Measurements from ENCODE around the gene DROSHA. TPM values are rescaled to one million over a fixed set of nuclear protein-coding genes. Genes with fewer than 3 reads are reported as not detected.

The DROSHA gene
- polyA plus RNA-seq, 1 donor (not counting 4 experiments of a cell fraction or from before 2014, with no cell fraction given), result 39.9 TPM

DNA sequence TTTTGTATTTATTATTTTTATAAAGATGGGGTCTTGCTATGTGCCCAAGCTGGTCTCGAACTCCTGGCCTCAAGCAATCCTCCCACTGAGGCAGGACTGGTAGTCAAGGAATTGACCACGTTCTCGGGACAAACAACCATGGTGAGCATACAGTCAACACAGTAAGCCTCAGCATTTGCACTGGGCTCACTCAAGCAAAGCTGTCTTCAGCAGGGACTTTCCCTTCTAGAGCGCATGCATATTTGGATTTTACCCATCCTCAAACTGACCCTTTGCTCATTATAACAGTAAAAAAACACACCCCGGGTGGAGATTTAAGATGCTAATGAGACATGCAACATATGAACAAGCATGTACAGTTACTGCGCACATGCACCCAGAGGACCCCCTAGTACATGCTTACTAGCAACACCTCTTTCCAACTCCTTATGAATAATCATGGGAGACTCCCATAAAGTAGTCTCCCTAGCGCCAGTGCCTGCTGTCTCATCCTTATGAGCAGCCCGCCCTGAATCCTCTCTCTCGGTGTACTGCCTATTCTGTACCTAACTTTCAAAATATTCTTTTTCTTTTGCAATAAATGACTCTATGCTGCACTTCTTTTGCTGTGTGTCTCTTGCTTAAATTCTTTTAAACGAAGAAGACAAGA is 41.7 kb upstream of the DROSHA start:
- Histone ChIP-seq H3K9me1 (ENCODE audit: control insufficient read depth, extremely low read depth, insufficient read depth, low read length) (no peaks in the 10 kb centered on the region), H3K79me2 (ENCODE audit: control insufficient read depth, insufficient read depth, low read length) (no peaks in the 10 kb centered on the region), H3K4me2 (ENCODE audit: control insufficient read depth, extremely low read depth, insufficient read depth, low read depth, low read length) (no peak overlapping the region), H4K20me1 (ENCODE audit: control insufficient read depth, extremely low read depth, insufficient read depth, low read length) (no peaks in the 10 kb centered on the region), H3K9me3 (ENCODE audit: control insufficient read depth, low read depth, low read length) (no peaks in the 10 kb centered on the region), H3K4me1 (ENCODE audit: control insufficient read depth, extremely low read depth, insufficient read depth, low read length) (no peaks in the 10 kb centered on the region), H3K36me3 (ENCODE audit: control insufficient read depth in 2 of 2, extremely low read depth in 1 of 2, insufficient read depth in 2 of 2, low read length in 2 of 2) (no peaks in the 10 kb centered on the region), H3K4me3 (ENCODE audit: control insufficient read depth in 2 of 3, extremely low read depth in 1 of 3, insufficient read depth in 2 of 3, low read depth in 1 of 3, low read length in 3 of 3) (no peak overlapping the region), H3K9ac (ENCODE audit: control insufficient read depth, extremely low read depth, insufficient read depth, low read length) (no peak overlapping the region), H3K27me3 (ENCODE audit: control insufficient read depth, extremely low read depth, insufficient read depth, low read length) (no peaks in the 10 kb centered on the region), H2AFZ (ENCODE audit: control insufficient read depth, low read length) (no peak overlapping the region), H3K27ac (ENCODE audit: control insufficient read depth, insufficient read depth, low read length) (no peak overlapping the region)
- DNase-seq (ENCODE audit: low read depth, low spot score) (no peak), FAIRE-seq (no peak)
- TF ChIP-seq, protein P1, sequence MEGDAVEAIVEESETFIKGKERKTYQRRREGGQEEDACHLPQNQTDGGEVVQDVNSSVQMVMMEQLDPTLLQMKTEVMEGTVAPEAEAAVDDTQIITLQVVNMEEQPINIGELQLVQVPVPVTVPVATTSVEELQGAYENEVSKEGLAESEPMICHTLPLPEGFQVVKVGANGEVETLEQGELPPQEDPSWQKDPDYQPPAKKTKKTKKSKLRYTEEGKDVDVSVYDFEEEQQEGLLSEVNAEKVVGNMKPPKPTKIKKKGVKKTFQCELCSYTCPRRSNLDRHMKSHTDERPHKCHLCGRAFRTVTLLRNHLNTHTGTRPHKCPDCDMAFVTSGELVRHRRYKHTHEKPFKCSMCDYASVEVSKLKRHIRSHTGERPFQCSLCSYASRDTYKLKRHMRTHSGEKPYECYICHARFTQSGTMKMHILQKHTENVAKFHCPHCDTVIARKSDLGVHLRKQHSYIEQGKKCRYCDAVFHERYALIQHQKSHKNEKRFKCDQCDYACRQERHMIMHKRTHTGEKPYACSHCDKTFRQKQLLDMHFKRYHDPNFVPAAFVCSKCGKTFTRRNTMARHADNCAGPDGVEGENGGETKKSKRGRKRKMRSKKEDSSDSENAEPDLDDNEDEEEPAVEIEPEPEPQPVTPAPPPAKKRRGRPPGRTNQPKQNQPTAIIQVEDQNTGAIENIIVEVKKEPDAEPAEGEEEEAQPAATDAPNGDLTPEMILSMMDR (optimal IDR thresholded peaks at IDR 0.05 in 1 of 3, IDR thresholded peaks at IDR 0.05 in 1 of 3, conservative IDR thresholded peaks at IDR 0.05 in 1 of 3; ENCODE audit: extremely low read depth in 1 of 3, insufficient read depth in 2 of 3, low read length in 3 of 3), result no peak
- no peak for TF ChIP-seq EZH2 (IDR thresholded peaks at IDR 0.05; ENCODE audit: low read length)
- dilution Hi-C loops (cut with MboI; ENCODE audit: extremely low pct_ligation_motif_present, low sequenced_read_pairs), result no loop called here

DNA sequence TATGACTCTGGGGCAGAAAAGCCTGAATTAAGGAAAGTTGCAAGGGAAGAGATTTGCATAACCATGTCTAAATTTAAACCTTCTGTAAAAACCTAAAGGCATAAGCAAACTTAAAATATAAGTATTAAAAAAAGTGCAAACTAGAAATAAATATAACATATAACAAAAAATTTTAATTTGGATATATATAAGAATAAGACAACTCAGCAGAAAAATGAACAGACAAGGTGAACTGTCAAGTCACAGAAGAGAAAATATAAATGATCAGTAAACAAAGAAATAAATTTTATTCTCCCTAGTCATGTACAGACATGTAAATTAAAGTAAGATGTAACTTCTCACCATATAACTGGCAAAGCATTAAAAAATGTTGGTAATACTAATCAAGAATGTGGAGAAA is 37.2 kb upstream of the DROSHA start:
- Histone ChIP-seq H3K27ac (ENCODE audit: control insufficient read depth, insufficient read depth, low read length) (no peak overlapping the region), H3K27me3 (ENCODE audit: control insufficient read depth, extremely low read depth, insufficient read depth, low read length) (no peaks in the 10 kb centered on the region), H3K4me2 (ENCODE audit: control insufficient read depth, extremely low read depth, insufficient read depth, low read depth, low read length) (no peak overlapping the region), H3K9me3 (ENCODE audit: control insufficient read depth, low read depth, low read length) (no peaks in the 10 kb centered on the region), H2AFZ (ENCODE audit: control insufficient read depth, low read length) (no peak overlapping the region), H3K9me1 (ENCODE audit: control insufficient read depth, extremely low read depth, insufficient read depth, low read length) (no peaks in the 10 kb centered on the region), H3K79me2 (ENCODE audit: control insufficient read depth, insufficient read depth, low read length) (no peaks in the 10 kb centered on the region), H4K20me1 (ENCODE audit: control insufficient read depth, extremely low read depth, insufficient read depth, low read length) (no peaks in the 10 kb centered on the region), H3K4me3 (ENCODE audit: control insufficient read depth in 2 of 3, extremely low read depth in 1 of 3, insufficient read depth in 2 of 3, low read depth in 1 of 3, low read length in 3 of 3) (no peak overlapping the region), H3K36me3 (ENCODE audit: control insufficient read depth in 2 of 2, extremely low read depth in 1 of 2, insufficient read depth in 2 of 2, low read length in 2 of 2) (no peaks in the 10 kb centered on the region), H3K4me1 (ENCODE audit: control insufficient read depth, extremely low read depth, insufficient read depth, low read length) (no peaks in the 10 kb centered on the region), H3K9ac (ENCODE audit: control insufficient read depth, extremely low read depth, insufficient read depth, low read length) (no peak overlapping the region)
- TF ChIP-seq EZH2 (IDR thresholded peaks at IDR 0.05; ENCODE audit: low read length), result no peak
- TF ChIP-seq, protein P1 (optimal IDR thresholded peaks at IDR 0.05 in 1 of 3, IDR thresholded peaks at IDR 0.05 in 1 of 3, conservative IDR thresholded peaks at IDR 0.05 in 1 of 3; ENCODE audit: extremely low read depth in 1 of 3, insufficient read depth in 2 of 3, low read length in 3 of 3), result no peak
- dilution Hi-C loops (cut with MboI; ENCODE audit: extremely low pct_ligation_motif_present, low sequenced_read_pairs), result no loop called here
- no peak for DNase-seq (ENCODE audit: low read depth, low spot score)
- FAIRE-seq, result no peak

All from keratinocyte (primary cell).